Hepatocyte (in vitro differentiated cells): ENCODE measurements around the gene KIAA0930.

Source experiments
- CTCF ChIP-seq: fragments of 200-600 bp; sonication (generic); IDR thresholded peaks from 2 replicates; pipeline ENCODE4 v1.5.1; 2016; ENCODE audit warnings: antibody characterized with exemption, mild to moderate bottlenecking; ENCODE audit not compliant: poor library complexity
- EZH2 ChIP-seq: fragments of 200-600 bp; sonication (generic); IDR thresholded peaks from 2 replicates; pipeline ENCODE4 v1.6.1; 2016; ENCODE audit warnings: antibody characterized with exemption, mild to moderate bottlenecking, borderline replicate concordance
- EZH2phosphoT487 ChIP-seq: fragments of 200-600 bp; sonication (generic); IDR thresholded peaks from one replicate; pipeline ENCODE4 v1.6.1; 2018; ENCODE audit warnings: antibody characterized with exemption, mild to moderate bottlenecking, low read depth, moderate library complexity; ENCODE audit not compliant: unreplicated experiment, severe bottlenecking

- TF ChIP-seq CTCF (no peak), EZH2 (no peak), EZH2phosphoT487 (no peak)
These were observed 9.4 kb downstream of the KIAA0930 start for GRCh38 chr22:45231293-45231692.
